Measurements from ENCODE around the gene TFDP3.

The TFDP3 gene

DNA sequence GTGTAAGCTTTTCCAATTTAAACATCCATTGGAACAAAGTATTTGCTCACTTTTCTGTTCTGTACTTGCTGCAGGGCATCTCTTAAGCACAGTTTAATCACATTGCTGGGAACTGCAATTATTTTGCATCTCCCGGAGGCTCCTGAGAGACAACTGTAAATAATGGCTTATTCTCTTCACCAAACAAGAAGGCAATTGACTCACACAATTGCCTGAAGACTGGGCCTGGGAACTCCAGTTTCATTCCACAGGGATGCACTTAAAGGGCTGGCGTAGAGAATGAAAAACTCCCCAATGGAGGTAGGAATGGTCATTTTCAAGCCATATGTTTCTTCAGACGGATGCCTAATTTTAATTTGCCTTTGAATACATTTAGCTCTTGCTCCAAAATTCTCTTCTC is 29.5 kb downstream of the TFDP3 start:
- no peak for DNase-seq (ENCODE audit: low read depth in 2 of 2)

- no peak for DNase-seq (ENCODE audit: low read depth in 2 of 2)
Observed at GRCh38 chrX:133185938-133186337, 32.2 kb downstream of the TFDP3 start.

- no peak for DNase-seq (ENCODE audit: low read depth in 2 of 2)
Observed at GRCh38 chrX:133185119-133185518, 33.0 kb downstream of the TFDP3 start.

GRCh38 chrX:133183806-133184205 is 34.3 kb downstream of the TFDP3 start:
- no peak for DNase-seq (ENCODE audit: low read depth in 2 of 2)

GRCh38 chrX:133179500-133179899 is 38.7 kb downstream of the TFDP3 start:
- no peak for DNase-seq (ENCODE audit: low read depth in 2 of 2)

DNA sequence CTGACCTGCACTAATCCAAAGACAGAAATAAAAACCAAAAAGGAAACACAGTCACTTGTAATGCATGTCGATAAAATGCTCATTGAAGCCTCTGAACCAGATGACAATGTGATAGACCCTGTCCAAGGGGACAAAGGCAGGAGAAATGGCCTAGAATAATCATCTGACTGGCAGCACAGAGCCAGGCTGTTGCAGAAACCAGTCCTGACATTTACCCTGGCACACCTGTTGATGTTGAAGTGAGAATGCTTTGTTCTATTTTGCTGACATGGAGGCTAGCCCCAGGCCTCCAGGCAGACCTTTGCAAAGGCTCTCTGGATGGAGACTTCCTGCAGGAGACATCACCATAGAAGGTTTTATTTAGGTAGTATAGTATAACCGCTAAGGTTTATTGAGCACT is 41.0 kb downstream of the TFDP3 start:
- DNase-seq (ENCODE audit: low read depth in 2 of 2), result no peak

GRCh38 chrX:133175605-133176004 is 42.5 kb downstream of the TFDP3 start:
- no peak for DNase-seq (ENCODE audit: low read depth in 2 of 2)

GRCh38 chrX:133175162-133175561 is 43.0 kb downstream of the TFDP3 start:
- no peak for DNase-seq (ENCODE audit: low read depth in 2 of 2)

- DNase-seq (ENCODE audit: low read depth in 2 of 2), result no peak
Observed at GRCh38 chrX:133171962-133172708, 46.0 kb downstream of the TFDP3 start.

Data from fibroblast of skin of left quadriceps (primary cell).